HepG2 (cell line): ENCODE results near the gene TTLL10. TPM values are rescaled to one million over a fixed set of nuclear protein-coding genes. Genes with fewer than 3 reads are reported as not detected.

ENCODE experiments used
- HMGA1 ChIP-seq: sonication (generic); formaldehyde crosslinking; conservative IDR thresholded peaks from 2 replicates; pipeline ENCODE4 v1.4.0; 2020; ENCODE audit warnings: missing genetic modification reagents
- RBM22 ChIP-seq: fragments of 200-400 bp; formaldehyde crosslinking; optimal IDR thresholded peaks from 2 replicates; pipeline ENCODE3; 2017; ENCODE audit warnings: mild to moderate bottlenecking, low read length, moderate library complexity
- SALL1 ChIP-seq: sonication (generic); formaldehyde crosslinking; IDR thresholded peaks from 2 replicates; pipeline ENCODE4 v1.8.0; 2022; ENCODE audit warnings: mild to moderate bottlenecking, missing genetic modification reagents
- ZBTB40 ChIP-seq, 2 experiments: fragments of 450-650 bp in 1 of 2; sonication (generic) in 1 of 2; formaldehyde crosslinking in 1 of 2; IDR thresholded peaks; 2 replicates each; pipeline versions ENCODE4 v1.6.1 to v1.8.0; 2016 to 2022; ENCODE audit warnings: antibody characterized with exemption in 1 of 2, mild to moderate bottlenecking in 1 of 2, missing genetic modification reagents in 1 of 2
- ZNF180 ChIP-seq: sonication (generic); formaldehyde crosslinking; IDR thresholded peaks from 2 replicates; pipeline ENCODE4 v1.4.0; 2020; ENCODE audit warnings: low read depth, missing genetic modification reagents, borderline replicate concordance
- ZNF891 ChIP-seq: sonication (generic); formaldehyde crosslinking; IDR thresholded peaks from 2 replicates; pipeline ENCODE4 v1.5.0; 2020; ENCODE audit warnings: mild to moderate bottlenecking, missing genetic modification reagents
- ZSCAN25 ChIP-seq: sonication (generic); formaldehyde crosslinking; IDR thresholded peaks from 2 replicates; pipeline ENCODE4 v1.8.0; 2022; ENCODE audit warnings: mild to moderate bottlenecking, missing genetic modification reagents
- ZUFSP ChIP-seq: sonication (generic); formaldehyde crosslinking; IDR thresholded peaks from 2 replicates; pipeline ENCODE4 v1.9.0; 2021; ENCODE audit warnings: missing genetic modification reagents, mild to moderate bottlenecking, borderline replicate concordance
- polyA plus RNA-seq, 8 experiments: library from polyadenylated mRNA; depleted of rRNA in 3 of 8; stranded (reverse) in 7 of 8; unstranded in 1 of 8; fragments of >200 nt; fragmentation: Illumina TruSeq in 4 of 8; extraction: Trizol in 4 of 8; gene quantifications; 2 replicates each; pipeline versions ENCODE4 v1.2.1 to v1.2.3, GENCODE V29; 2011 to 2016; ENCODE audit warnings: low read depth in 4 of 8, missing spikeins in 1 of 8, mixed read lengths in 1 of 8; ENCODE audit not compliant: insufficient read depth in 1 of 8
- total RNA-seq, 5 experiments: library from RNA; depleted of rRNA; stranded (reverse); fragments of >200 nt; fragmentation: Illumina TruSeq; extraction: Trizol; gene quantifications; 2 replicates each; pipeline ENCODE4 v1.2.3, GENCODE V29; 2016; ENCODE audit warnings: low read depth in 1 of 5
- TF ChIP-seq, protein P1 (sequence below): IDR thresholded peaks from 2 replicates; pipeline ENCODE4 v1.6.1; 2016; ENCODE audit warnings: low read depth
- TF ChIP-seq, protein P2 (sequence below): sonication (generic); formaldehyde crosslinking; IDR thresholded peaks from 2 replicates; pipeline ENCODE4 v1.8.1; 2023; ENCODE audit warnings: missing genetic modification reagents, inconsistent platforms, borderline replicate concordance

The TTLL10 gene
- total and polyA plus RNA-seq, 2 of the 13 experiments (the other 11 are each of a cell fraction or from before 2014, with no cell fraction given) = not detected

DNA sequence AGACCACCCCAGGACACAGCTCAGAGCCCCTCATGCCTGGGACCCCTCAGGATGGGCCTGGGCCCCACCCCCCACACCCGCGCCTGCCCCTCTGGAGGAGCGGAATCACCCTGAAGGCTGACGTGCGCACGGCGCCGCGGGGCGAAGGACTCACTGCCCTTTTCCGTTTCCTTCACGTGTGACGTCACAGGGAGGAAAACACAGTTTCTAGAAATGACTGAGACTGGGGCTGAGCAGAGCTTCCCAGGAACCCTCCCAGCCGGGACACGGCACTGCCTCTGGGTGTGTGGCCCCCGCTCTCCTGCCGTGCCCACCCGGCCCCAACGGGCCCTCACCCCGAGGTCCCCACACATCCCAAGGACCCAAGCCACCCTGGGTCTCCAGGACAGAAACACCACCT lies 45.7 kb downstream of the TTLL10 start (continued):
- TF ChIP-seq, protein P1, sequence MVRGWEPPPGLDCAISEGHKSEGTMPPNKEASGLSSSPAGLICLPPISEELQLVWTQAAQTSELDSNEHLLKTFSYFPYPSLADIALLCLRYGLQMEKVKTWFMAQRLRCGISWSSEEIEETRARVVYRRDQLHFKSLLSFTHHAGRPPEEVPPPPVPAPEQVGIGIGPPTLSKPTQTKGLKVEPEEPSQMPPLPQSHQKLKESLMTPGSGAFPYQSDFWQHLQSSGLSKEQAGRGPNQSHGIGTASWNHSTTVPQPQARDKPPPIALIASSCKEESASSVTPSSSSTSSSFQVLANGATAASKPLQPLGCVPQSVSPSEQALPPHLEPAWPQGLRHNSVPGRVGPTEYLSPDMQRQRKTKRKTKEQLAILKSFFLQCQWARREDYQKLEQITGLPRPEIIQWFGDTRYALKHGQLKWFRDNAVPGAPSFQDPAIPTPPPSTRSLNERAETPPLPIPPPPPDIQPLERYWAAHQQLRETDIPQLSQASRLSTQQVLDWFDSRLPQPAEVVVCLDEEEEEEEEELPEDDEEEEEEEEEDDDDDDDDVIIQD (CRISPR knock-in tag) = no peak
- TF ChIP-seq ZUFSP (no peak), HMGA1 (no peak), ZBTB40 (IDR thresholded peaks at IDR 0.05) (no peak), ZBTB40 (CRISPR knock-in tag; IDR thresholded peaks at IDR 0.05) (no peak), SALL1 (CRISPR knock-in tag) (no peak), RBM22 (no peak), ZNF180 (CRISPR knock-in tag) (no peak), ZNF891 (CRISPR knock-in tag) (no peak), ZSCAN25 (CRISPR knock-in tag) (no peak)
- TF ChIP-seq, protein P2, sequence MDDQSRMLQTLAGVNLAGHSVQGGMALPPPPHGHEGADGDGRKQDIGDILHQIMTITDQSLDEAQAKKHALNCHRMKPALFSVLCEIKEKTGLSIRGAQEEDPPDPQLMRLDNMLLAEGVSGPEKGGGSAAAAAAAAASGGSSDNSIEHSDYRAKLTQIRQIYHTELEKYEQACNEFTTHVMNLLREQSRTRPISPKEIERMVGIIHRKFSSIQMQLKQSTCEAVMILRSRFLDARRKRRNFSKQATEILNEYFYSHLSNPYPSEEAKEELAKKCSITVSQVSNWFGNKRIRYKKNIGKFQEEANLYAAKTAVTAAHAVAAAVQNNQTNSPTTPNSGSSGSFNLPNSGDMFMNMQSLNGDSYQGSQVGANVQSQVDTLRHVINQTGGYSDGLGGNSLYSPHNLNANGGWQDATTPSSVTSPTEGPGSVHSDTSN = no peak
